Activated naive CD8-positive, alpha-beta T cell treated with anti-CD3 and anti-CD28 coated beads, Interleukin-2, amount 10 ng/mL, durations not matched to agents 7 days and 5 days (primary cell): ENCODE results near the gene KCNMA1. TPM values are rescaled to one million over a fixed set of nuclear protein-coding genes. Genes with fewer than 3 reads are reported as not detected.

Source experiments
- ATAC-seq: fragments of 150-1000 bp; cut with Tn5 transposase; one replicate; pipeline ENCODE4 v1.10.0; 2021; ENCODE audit warnings: low read depth, moderate library complexity
- POLR2A ChIA-PET: fragments of 350-600 bp; sonication (Branson Sonifier 250); formaldehyde crosslinking; loops from one replicate; lab custom pipeline; 2021; ENCODE audit warnings: antibody characterized with exemption; lab: Charles Lee
- DNase-seq: peaks from one replicate; pipeline ENCODE4 v3.0.0; 2021
- H3K27ac Mint-ChIP-seq: one replicate; pipeline ENCODE4 v1.8.0; 2022; ENCODE audit warnings: mild to moderate bottlenecking, mixed read lengths
- H3K27me3 Mint-ChIP-seq: one replicate; pipeline ENCODE4 v1.8.0; 2022; ENCODE audit warnings: mild to moderate bottlenecking, moderate library complexity, mixed read lengths
- H3K36me3 Mint-ChIP-seq: one replicate; pipeline ENCODE4 v1.8.0; 2021; ENCODE audit warnings: mild to moderate bottlenecking, mixed read lengths
- H3K4me1 Mint-ChIP-seq: one replicate; pipeline ENCODE4 v1.8.0; 2021; ENCODE audit warnings: mixed read lengths
- H3K4me3 Mint-ChIP-seq: one replicate; pipeline ENCODE4 v1.8.0; 2022; ENCODE audit warnings: mild to moderate bottlenecking, moderate library complexity, mixed read lengths
- H3K9me3 Mint-ChIP-seq: one replicate; pipeline ENCODE4 v1.8.0; 2021; ENCODE audit warnings: mixed read lengths
- total RNA-seq, 2 experiments: library from RNA; stranded (reverse); gene quantifications; one replicate each; pipeline ENCODE4 v1.2.3, GENCODE V29; 2021

KCNMA1 gene
- total RNA-seq, 2 experiments from 2014 or later, result 0.39 to 0.54 TPM

GRCh38 chr10:77404810-77405209 lies 232.8 kb downstream of the KCNMA1 start:
- ATAC-seq (no peak), DNase-seq (no peak)
- H3K4me3 Mint-ChIP-seq, result no peak overlapping the region
- H3K4me1 Mint-ChIP-seq, result peaks cover 1% of the 10 kb centered on the region
- H3K27me3 Mint-ChIP-seq, result peaks cover 2% of the 10 kb centered on the region
- no peak overlapping the region for H3K27ac Mint-ChIP-seq
- H3K36me3 Mint-ChIP-seq, result no peaks in the 10 kb centered on the region
- POLR2A ChIA-PET, result no interaction called here
- no peaks in the 10 kb centered on the region for H3K9me3 Mint-ChIP-seq

DNA sequence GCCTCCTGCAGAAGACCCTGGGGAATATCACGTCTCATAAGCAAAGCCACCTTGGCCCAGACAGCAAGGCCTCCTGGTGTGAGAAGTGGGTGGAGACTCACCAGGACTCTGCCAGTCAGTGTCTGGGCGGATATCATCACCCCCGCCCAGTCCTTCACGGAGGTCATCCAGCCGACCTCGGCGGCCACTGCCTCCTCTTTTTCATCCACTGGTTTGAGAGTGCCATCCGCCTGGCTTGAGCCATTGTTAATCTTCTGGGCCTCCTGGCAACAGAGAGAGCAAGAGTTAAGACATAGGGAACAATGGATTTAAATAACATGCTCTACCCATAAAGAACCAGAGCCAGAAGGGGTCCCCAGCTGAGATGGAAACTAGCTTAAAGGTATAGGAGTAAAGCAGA lies 233.8 kb downstream of the KCNMA1 start:
- DNase-seq (no peak), ATAC-seq (no peak)
- H3K27me3 Mint-ChIP-seq, result peaks cover 2% of the 10 kb centered on the region
- no peaks in the 10 kb centered on the region for H3K36me3 Mint-ChIP-seq
- no peak overlapping the region for H3K4me3 Mint-ChIP-seq
- POLR2A ChIA-PET, result no interaction called here
- H3K27ac Mint-ChIP-seq, result no peak overlapping the region
- no peaks in the 10 kb centered on the region for H3K9me3 Mint-ChIP-seq
- H3K4me1 Mint-ChIP-seq, result peaks cover 1% of the 10 kb centered on the region

GRCh38 chr10:77401683-77402082 lies 235.9 kb downstream of the KCNMA1 start:
- POLR2A ChIA-PET, result no interaction called here
- H3K4me1 Mint-ChIP-seq, result peaks cover 1% of the 10 kb centered on the region
- H3K9me3 Mint-ChIP-seq, result no peaks in the 10 kb centered on the region
- H3K4me3 Mint-ChIP-seq, result no peak overlapping the region
- no peaks in the 10 kb centered on the region for H3K36me3 Mint-ChIP-seq
- H3K27ac Mint-ChIP-seq, result no peak overlapping the region
- H3K27me3 Mint-ChIP-seq, result peaks cover 2% of the 10 kb centered on the region
- ATAC-seq, result no peak
- DNase-seq, result no peak

DNA sequence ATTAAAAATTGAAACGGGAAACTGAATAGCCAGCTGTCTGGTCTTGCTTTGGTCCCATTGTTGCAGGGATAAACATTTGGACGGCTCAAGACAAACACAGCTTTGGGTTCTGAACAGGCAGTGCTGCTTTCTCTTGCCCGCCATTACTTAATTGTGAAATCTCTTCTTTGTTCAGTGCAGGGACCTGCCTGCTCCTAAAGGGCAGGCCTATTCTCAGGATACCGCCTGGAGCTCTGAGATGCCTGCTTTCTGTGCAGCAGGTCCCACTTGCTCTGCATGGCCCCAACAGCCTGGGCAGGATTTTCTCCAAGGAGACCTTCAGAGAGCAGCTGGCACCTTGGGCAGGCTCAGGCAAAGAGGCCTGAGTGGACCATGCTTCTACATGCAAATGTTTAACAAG lies 237.6 kb downstream of the KCNMA1 start:
- no peak for DNase-seq
- POLR2A ChIA-PET, result no interaction called here
- Mint-ChIP-seq H3K27ac (no peak overlapping the region), H3K4me1 (no peaks in the 10 kb centered on the region), H3K36me3 (no peaks in the 10 kb centered on the region), H3K27me3 (peaks cover 2% of the 10 kb centered on the region), H3K9me3 (no peaks in the 10 kb centered on the region), H3K4me3 (no peak overlapping the region)
- ATAC-seq, result no peak

- peaks cover 2% of the 10 kb centered on the region for H3K27me3 Mint-ChIP-seq
- H3K4me3 Mint-ChIP-seq, result no peak overlapping the region
- ATAC-seq, result no peak
- no peaks in the 10 kb centered on the region for H3K4me1 Mint-ChIP-seq
- no peak overlapping the region for H3K27ac Mint-ChIP-seq
- no peaks in the 10 kb centered on the region for H3K9me3 Mint-ChIP-seq
- DNase-seq, result no peak
- POLR2A ChIA-PET, result no interaction called here
- H3K36me3 Mint-ChIP-seq, result no peaks in the 10 kb centered on the region
Observed at GRCh38 chr10:77398986-77399755, 238.4 kb downstream of the KCNMA1 start.

GRCh38 chr10:77398558-77398957 lies 239.1 kb downstream of the KCNMA1 start:
- no peaks in the 10 kb centered on the region for H3K9me3 Mint-ChIP-seq
- no peak for ATAC-seq
- no peaks in the 10 kb centered on the region for H3K4me1 Mint-ChIP-seq
- no peaks in the 10 kb centered on the region for H3K36me3 Mint-ChIP-seq
- DNase-seq, result no peak
- H3K4me3 Mint-ChIP-seq, result no peak overlapping the region
- POLR2A ChIA-PET, result interaction anchor here (0.6 kb wide), 1 partner anchor 1316 kb away, joined by 3 read pairs; no protein-coding TSS in a partner anchor
- H3K27ac Mint-ChIP-seq, result no peak overlapping the region
- peaks cover 2% of the 10 kb centered on the region for H3K27me3 Mint-ChIP-seq

GRCh38 chr10:77397103-77397502 lies 240.5 kb downstream of the KCNMA1 start:
- no peak for DNase-seq
- Mint-ChIP-seq H3K4me1 (no peaks in the 10 kb centered on the region), H3K4me3 (no peak overlapping the region), H3K9me3 (no peaks in the 10 kb centered on the region), H3K36me3 (no peaks in the 10 kb centered on the region), H3K27me3 (peaks cover 2% of the 10 kb centered on the region), H3K27ac (no peak overlapping the region)
- ATAC-seq, result no peak
- POLR2A ChIA-PET, result no interaction called here

DNA sequence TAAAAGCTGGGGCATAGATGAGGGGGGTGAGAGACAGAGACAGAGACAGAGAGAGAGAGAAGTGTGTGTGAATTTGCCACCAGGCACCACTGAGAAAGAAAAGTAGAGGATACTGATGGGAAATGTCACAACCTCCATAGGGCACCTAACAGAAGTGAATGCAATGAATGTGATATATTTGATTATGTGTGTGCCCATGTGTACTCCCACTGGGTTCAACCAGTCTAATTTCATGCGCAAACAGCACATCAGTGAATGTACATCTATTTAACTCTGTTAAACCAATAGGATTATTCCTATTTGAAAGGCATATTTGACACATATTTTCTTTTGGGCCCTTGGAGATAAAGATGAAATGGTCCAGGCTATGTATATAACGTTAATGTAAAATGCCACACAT lies 241.3 kb downstream of the KCNMA1 start:
- Mint-ChIP-seq H3K4me1 (no peaks in the 10 kb centered on the region), H3K4me3 (no peak overlapping the region), H3K9me3 (no peaks in the 10 kb centered on the region), H3K27me3 (peaks cover 2% of the 10 kb centered on the region), H3K27ac (no peak overlapping the region), H3K36me3 (no peaks in the 10 kb centered on the region)
- POLR2A ChIA-PET, result no interaction called here
- DNase-seq, result no peak
- no peak for ATAC-seq

DNA sequence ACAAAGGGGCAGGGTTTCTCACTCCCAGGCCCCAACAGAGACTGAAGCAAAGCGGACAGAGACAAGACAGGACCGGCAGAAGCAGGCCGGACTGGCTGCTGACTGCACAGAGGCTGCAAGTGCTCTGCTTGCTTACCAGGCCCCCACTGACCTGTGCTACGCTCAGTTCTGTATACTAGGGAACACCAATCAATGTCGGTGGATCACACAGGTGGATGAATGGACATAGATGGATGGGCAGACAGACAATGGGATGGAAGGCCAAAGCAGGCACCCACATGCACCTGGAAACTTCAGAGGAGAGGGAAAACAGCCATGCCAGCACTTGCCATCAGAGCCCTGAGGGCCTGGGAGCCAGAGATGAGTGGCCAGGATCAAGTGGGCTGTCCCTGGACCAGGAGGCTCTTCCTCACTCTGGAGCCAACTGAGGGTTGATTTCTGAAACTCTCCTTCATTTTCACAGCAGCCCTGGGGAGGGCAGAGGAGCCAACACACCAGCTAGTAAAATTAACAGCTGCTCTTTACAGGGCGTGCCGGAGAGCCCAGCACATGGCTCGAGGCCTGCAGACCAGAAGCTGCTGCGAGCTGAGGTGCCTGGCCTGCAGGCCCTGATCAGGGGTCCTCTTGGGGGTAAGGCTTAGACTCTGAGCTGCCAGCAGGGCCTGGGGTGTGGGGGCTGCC lies 243.6 kb downstream of the KCNMA1 start:
- H3K27ac Mint-ChIP-seq, result no peak overlapping the region

DNA sequence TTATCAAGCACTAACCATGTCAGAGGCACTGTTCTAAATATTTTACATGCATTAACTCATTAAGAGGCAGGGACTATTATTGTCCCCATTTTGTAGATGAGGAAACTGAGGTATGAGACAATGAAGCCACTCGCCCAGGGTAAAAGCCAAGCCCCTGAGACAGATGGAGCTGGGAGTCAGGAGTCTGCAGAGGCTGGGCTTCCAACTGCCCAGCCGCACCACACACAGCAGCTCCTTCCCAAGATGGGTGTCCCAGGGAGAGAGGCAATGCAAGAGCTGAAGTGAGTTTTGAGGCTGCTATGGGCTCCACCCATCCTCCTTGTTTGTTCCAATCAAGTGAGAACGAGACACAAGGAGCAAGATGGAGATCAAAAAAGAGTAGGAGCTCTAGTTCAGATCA lies 244.2 kb downstream of the KCNMA1 start:
- H3K4me1 Mint-ChIP-seq, result no peaks in the 10 kb centered on the region
- ATAC-seq (no peak), DNase-seq (no peak)
- peaks cover 3% of the 10 kb centered on the region for H3K27me3 Mint-ChIP-seq
- no peaks in the 10 kb centered on the region for H3K36me3 Mint-ChIP-seq
- H3K4me3 Mint-ChIP-seq, result no peak overlapping the region
- H3K9me3 Mint-ChIP-seq, result no peaks in the 10 kb centered on the region
- no peak overlapping the region for H3K27ac Mint-ChIP-seq
- POLR2A ChIA-PET, result no interaction called here

More for the DNA sequence above, 243.6 kb downstream of the KCNMA1 start:
- Mint-ChIP-seq H3K36me3 (no peaks in the 10 kb centered on the region), H3K4me1 (no peaks in the 10 kb centered on the region), H3K4me3 (no peak overlapping the region), H3K9me3 (no peaks in the 10 kb centered on the region), H3K27me3 (peaks cover 2% of the 10 kb centered on the region)
- no peak for DNase-seq
- POLR2A ChIA-PET, result no interaction called here
- ATAC-seq, result no peak

GRCh38 chr10:77392851-77393250 lies 244.8 kb downstream of the KCNMA1 start:
- no peaks in the 10 kb centered on the region for H3K9me3 Mint-ChIP-seq
- no peaks in the 10 kb centered on the region for H3K4me1 Mint-ChIP-seq
- ATAC-seq (no peak), DNase-seq (no peak)
- peaks cover 6% of the 10 kb centered on the region for H3K27me3 Mint-ChIP-seq
- POLR2A ChIA-PET, result no interaction called here
- no peak overlapping the region for H3K4me3 Mint-ChIP-seq
- no peak overlapping the region for H3K27ac Mint-ChIP-seq
- no peaks in the 10 kb centered on the region for H3K36me3 Mint-ChIP-seq

- DNase-seq (no peak), ATAC-seq (no peak)
- Mint-ChIP-seq H3K27me3 (peaks cover 6% of the 10 kb centered on the region), H3K27ac (no peak overlapping the region), H3K36me3 (no peaks in the 10 kb centered on the region), H3K9me3 (no peaks in the 10 kb centered on the region), H3K4me3 (no peak overlapping the region), H3K4me1 (no peaks in the 10 kb centered on the region)
- POLR2A ChIA-PET, result no interaction called here
Observed at GRCh38 chr10:77392236-77392721, 245.3 kb downstream of the KCNMA1 start.

DNA sequence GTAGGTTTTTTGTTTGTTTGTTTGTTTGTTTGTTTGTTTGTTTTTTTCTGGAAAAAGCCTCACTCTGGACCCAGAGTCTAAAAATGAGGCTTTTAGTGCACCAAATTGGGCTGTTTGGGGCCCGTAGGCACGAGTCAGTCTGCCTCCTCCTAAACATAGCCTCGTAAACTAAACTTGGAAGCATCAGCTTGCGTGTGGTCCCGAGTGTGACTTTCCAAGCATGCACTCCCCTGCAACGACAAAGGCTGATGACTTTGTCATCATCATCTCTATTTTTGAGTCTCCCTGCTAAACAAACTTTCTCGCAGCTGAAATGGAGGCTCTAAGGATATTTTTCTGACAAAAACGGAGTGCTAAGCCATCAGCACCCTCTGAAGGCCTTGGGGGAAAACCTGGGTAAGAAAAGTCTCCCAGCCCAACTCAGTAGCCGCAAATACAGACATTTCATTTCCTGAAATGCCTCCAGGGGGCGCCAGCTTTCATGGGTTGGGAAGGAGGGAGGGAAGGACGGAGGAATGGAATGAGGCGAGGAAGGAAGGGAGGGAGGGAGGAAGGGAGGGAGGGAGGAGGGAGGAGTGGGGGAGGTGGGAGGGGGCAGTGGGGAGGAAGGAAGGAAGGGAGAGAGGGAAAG lies 245.9 kb downstream of the KCNMA1 start:
- Mint-ChIP-seq H3K36me3 (no peaks in the 10 kb centered on the region), H3K27me3 (peaks cover 6% of the 10 kb centered on the region), H3K4me1 (peaks cover 5% of the 10 kb centered on the region), H3K27ac (no peak overlapping the region), H3K4me3 (no peak overlapping the region), H3K9me3 (no peaks in the 10 kb centered on the region)
- DNase-seq (peak; percentile 36), ATAC-seq (no peak)
- POLR2A ChIA-PET, result no interaction called here
